ENCODE data around the gene TRIM9. TPM values are rescaled to one million over a fixed set of nuclear protein-coding genes. Genes with fewer than 3 reads are reported as not detected.

The TRIM9 gene
- total and polyA plus RNA-seq, 2 donors (not counting 3 experiments of a cell fraction or from before 2014, with no cell fraction given), result not detected

- no peak for DNase-seq (ENCODE audit: low read depth, low spot score)
- intact Hi-C loops (cut with micrococcal nuclease) (no loop called here), dilution Hi-C loops (cut with MboI; ENCODE audit: extremely low pct_ligation_motif_present, low sequenced_read_pairs) (no loop called here)
- Histone ChIP-seq H3K9ac (replicated peaks; ENCODE audit: extremely low read depth, insufficient read depth, low read length) (no peak overlapping the region), H3K9me3 (replicated peaks; ENCODE audit: control insufficient read depth, insufficient read depth, low read length) (no peaks in the 10 kb centered on the region), H3K4me1 (ENCODE audit: control insufficient read depth, extremely low read depth, insufficient read depth, low read length) (no peaks in the 10 kb centered on the region), H3K27ac (ENCODE audit: insufficient read depth, low read depth, low read length) (no peak overlapping the region), H3K27me3 (ENCODE audit: control insufficient read depth in 2 of 2, insufficient read depth in 2 of 2, low read length in 2 of 2) (peaks cover 5 to 14% of the 10 kb centered on the region in 2 experiments), H3K4me2 (ENCODE audit: insufficient read depth, low read length) (no peak overlapping the region), H3K79me2 (ENCODE audit: control insufficient read depth, insufficient read depth, low read length) (no peaks in the 10 kb centered on the region), H2AFZ (ENCODE audit: low read depth, low read length) (no peak overlapping the region), H4K20me1 (replicated peaks; ENCODE audit: control insufficient read depth, extremely low read depth, insufficient read depth, low read length) (no peaks in the 10 kb centered on the region), H3K4me3 (replicated peaks in 1 of 3; ENCODE audit: insufficient read depth in 1 of 3, low read depth in 1 of 3, low read length in 3 of 3) (no peak overlapping the region), H3K36me3 (ENCODE audit: control insufficient read depth in 2 of 2, extremely low read depth in 1 of 2, insufficient read depth in 2 of 2, low read length in 2 of 2) (no peaks in the 10 kb centered on the region), H3K9me1 (replicated peaks; ENCODE audit: control insufficient read depth, extremely low read depth, insufficient read depth, low read length) (no peaks in the 10 kb centered on the region)
- no TSS peak for BruUV-seq (replicated peaks)
- TF ChIP-seq GATA2 (IDR thresholded peaks at IDR 0.05; ENCODE audit: insufficient read depth, insufficient read length, low read depth, low read length) (no peak), MAX (IDR thresholded peaks at IDR 0.05; ENCODE audit: insufficient read depth, insufficient read length) (no peak), EZH2 (IDR thresholded peaks at IDR 0.05; ENCODE audit: borderline replicate concordance, low read depth, low read length, severe bottlenecking) (no peak), JUN (IDR thresholded peaks at IDR 0.05; ENCODE audit: borderline replicate concordance, insufficient read depth, insufficient read length, low read depth) (no peak), MYC (IDR thresholded peaks at IDR 0.05; ENCODE audit: low read depth, low read length) (no peak), POLR2AphosphoS5 (IDR thresholded peaks at IDR 0.05; ENCODE audit: insufficient read depth, low read depth, low read length) (no peak), CTCF (IDR thresholded peaks at IDR 0.05; ENCODE audit: extremely low read depth in 1 of 2, insufficient read depth in 1 of 2, low read depth in 1 of 2, low read length in 2 of 2) (no peak), POLR2A (IDR thresholded peaks at IDR 0.05; ENCODE audit: low read depth, low read length) (no peak), FOS (IDR thresholded peaks at IDR 0.05; ENCODE audit: borderline replicate concordance, insufficient read depth, low read length) (no peak)
- ChIA-PET CTCF (no interaction called here), POLR2A (no interaction called here)
- no peak for FAIRE-seq
Observed at GRCh38 chr14:51023964-51024363, 70.9 kb downstream of the TRIM9 start.

All from endothelial cell of umbilical vein (primary cell).